Chondrocyte (in vitro differentiated cells): ENCODE measurements around the gene MAD1L1. TPM values are rescaled to one million over a fixed set of nuclear protein-coding genes. Genes with fewer than 3 reads are reported as not detected.

ENCODE experiments used
- DNase-seq: peaks from one replicate; pipeline ENCODE4 v3.0.0; 2021; ENCODE audit warnings: mixed read lengths, low spot score
- H3K27ac Mint-ChIP-seq: one replicate; pipeline ENCODE4 v1.8.0; 2021; ENCODE audit warnings: mild to moderate bottlenecking, moderate library complexity, mixed read lengths; ENCODE audit not compliant: unreplicated experiment
- H3K27me3 Mint-ChIP-seq: 2 replicates; pipeline ENCODE4 v1.8.0; 2021; ENCODE audit warnings: low read depth, mixed read lengths
- H3K36me3 Mint-ChIP-seq: 2 replicates; pipeline ENCODE4 v1.8.0; 2021; ENCODE audit warnings: low read depth, mixed read lengths
- H3K4me1 Mint-ChIP-seq: 2 replicates; pipeline ENCODE4 v1.8.0; 2021; ENCODE audit warnings: low read depth, mild to moderate bottlenecking, mixed read lengths
- H3K4me3 Mint-ChIP-seq: one replicate; pipeline ENCODE4 v1.8.0; 2021; ENCODE audit warnings: mild to moderate bottlenecking, moderate library complexity, mixed read lengths; ENCODE audit not compliant: unreplicated experiment
- H3K9me3 Mint-ChIP-seq: 2 replicates; pipeline ENCODE4 v1.8.0; 2021; ENCODE audit warnings: low read depth, mixed read lengths
- total RNA-seq: library from RNA; stranded (reverse); gene quantifications from 3 replicates; pipeline ENCODE4 v1.2.1, GENCODE V29; 2021
- TF ChIP-seq, protein P1 (sequence below): fragments of 200-600 bp; sonication (generic); IDR thresholded peaks from 2 replicates; pipeline ENCODE4 v1.5.0; 2021; ENCODE audit warnings: antibody characterized with exemption, mild to moderate bottlenecking, moderate library complexity

Gene MAD1L1
- total RNA-seq, 1 donor from 2014 or later = 22.7 TPM

- Mint-ChIP-seq H3K9me3 (no peaks in the 10 kb centered on the region), H3K4me3 (no peak overlapping the region), H3K4me1 (peaks cover 4% of the 10 kb centered on the region), H3K36me3 (no peaks in the 10 kb centered on the region), H3K27me3 (no peaks in the 10 kb centered on the region), H3K27ac (no peak overlapping the region)
- TF ChIP-seq, protein P1, sequence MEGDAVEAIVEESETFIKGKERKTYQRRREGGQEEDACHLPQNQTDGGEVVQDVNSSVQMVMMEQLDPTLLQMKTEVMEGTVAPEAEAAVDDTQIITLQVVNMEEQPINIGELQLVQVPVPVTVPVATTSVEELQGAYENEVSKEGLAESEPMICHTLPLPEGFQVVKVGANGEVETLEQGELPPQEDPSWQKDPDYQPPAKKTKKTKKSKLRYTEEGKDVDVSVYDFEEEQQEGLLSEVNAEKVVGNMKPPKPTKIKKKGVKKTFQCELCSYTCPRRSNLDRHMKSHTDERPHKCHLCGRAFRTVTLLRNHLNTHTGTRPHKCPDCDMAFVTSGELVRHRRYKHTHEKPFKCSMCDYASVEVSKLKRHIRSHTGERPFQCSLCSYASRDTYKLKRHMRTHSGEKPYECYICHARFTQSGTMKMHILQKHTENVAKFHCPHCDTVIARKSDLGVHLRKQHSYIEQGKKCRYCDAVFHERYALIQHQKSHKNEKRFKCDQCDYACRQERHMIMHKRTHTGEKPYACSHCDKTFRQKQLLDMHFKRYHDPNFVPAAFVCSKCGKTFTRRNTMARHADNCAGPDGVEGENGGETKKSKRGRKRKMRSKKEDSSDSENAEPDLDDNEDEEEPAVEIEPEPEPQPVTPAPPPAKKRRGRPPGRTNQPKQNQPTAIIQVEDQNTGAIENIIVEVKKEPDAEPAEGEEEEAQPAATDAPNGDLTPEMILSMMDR = no peak
- DNase-seq = peak; percentile 91
Observed at GRCh38 chr7:1859266-1860035, 373.3 kb downstream of the MAD1L1 start.

GRCh38 chr7:1858435-1859265, 374.1 kb downstream of the MAD1L1 start:
- DNase-seq = peak; percentile 79
- Mint-ChIP-seq H3K4me1 (peaks cover 4% of the 10 kb centered on the region), H3K27me3 (no peaks in the 10 kb centered on the region), H3K27ac (no peak overlapping the region), H3K36me3 (no peaks in the 10 kb centered on the region), H3K4me3 (no peak overlapping the region), H3K9me3 (no peaks in the 10 kb centered on the region)
- TF ChIP-seq, protein P1 = no peak

DNA sequence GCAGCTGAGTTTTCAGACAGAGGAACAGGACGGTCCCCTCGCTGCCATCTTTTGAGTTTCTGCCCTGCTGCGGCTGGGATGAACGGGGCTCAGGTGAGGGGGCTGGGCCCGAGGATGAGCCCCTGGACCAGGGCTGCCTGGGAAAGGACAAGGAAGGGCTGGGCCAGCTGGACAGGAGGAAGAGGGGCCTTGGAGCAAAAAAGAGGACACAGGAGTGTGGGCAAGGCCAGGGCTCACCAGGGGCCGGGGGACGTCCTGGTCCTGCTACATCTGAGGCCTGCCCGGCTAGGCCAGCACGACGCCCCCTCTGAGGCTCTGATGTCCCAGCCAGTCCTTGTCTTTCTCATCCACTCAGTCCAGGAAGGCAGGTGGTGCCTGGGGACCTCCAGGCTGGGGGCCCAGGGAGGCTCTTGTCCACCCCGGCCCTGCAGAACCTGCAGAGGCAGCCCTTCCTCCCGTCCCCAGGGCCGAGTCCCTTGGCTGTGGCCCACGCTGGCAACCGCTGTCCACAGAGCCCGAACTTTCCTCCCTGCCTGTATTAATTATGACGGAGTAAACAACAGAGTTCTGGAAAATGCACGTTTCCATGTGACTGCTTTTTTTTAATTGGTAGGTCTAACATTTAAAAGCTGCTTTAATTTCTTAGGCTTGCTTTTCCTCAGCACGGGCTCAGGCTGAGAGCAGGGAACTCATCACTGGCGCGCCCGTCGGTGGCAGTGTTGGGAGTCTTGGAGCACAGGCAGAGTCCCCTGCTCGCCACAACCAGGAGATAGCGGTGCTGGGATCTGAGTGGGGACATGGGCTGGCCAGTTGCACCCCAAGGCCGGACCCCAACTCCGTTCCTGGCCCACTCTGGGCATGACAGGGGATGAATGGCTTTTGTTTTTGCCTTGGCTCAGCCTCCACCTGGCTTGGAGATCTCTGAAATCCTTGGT, 375.0 kb downstream of the MAD1L1 start:
- H3K27ac Mint-ChIP-seq = no peak overlapping the region
- H3K36me3 Mint-ChIP-seq = no peaks in the 10 kb centered on the region
- no peaks in the 10 kb centered on the region for H3K9me3 Mint-ChIP-seq
- DNase-seq = peak; percentile 81
- TF ChIP-seq, protein P1 = no peak
- H3K4me3 Mint-ChIP-seq = no peak overlapping the region
- no peaks in the 10 kb centered on the region for H3K27me3 Mint-ChIP-seq
- H3K4me1 Mint-ChIP-seq = peaks cover 4% of the 10 kb centered on the region

DNA sequence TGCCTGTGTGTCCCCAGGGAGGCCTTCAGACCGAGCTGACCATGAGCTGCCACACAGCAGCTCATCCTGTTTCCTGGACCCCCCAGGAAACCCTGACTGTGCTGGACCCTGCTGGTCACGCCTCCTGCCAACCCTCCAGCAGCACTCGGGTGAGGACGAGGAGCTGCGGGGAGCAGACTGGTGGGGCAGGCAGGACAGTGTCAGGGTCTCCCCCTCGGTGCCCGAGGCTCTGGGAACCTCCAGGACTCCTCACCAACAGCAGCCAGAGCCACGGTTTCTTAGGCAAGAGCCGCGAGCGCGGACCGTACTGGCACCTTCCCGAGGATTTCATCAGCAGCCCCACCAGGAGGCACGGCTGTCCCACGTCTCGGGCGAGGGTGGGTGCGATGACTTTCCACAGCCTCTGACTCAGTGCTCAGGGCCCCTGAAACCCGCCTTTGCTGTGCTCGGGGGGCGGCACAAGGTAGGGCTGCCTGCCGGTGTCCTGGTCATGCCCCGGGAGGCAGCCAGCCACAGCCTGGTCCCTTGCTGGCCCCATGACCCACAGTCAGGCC, 375.8 kb downstream of the MAD1L1 start:
- H3K27me3 Mint-ChIP-seq = no peaks in the 10 kb centered on the region
- H3K4me3 Mint-ChIP-seq = no peak overlapping the region
- no peaks in the 10 kb centered on the region for H3K4me1 Mint-ChIP-seq
- H3K27ac Mint-ChIP-seq = no peak overlapping the region
- TF ChIP-seq, protein P1 = no peak
- peak; percentile 81 for DNase-seq
- H3K9me3 Mint-ChIP-seq = no peaks in the 10 kb centered on the region
- no peaks in the 10 kb centered on the region for H3K36me3 Mint-ChIP-seq
